GM19467 (cell line): Measurements from ENCODE around the gene ITGAD.
"Not testable (repeated sequence)": the region's sequence is repeated elsewhere in the genome, so short reads cannot be mapped to it uniquely, and the experiment has no call there.

Experiments used
- ATAC-seq: cut with Tn5 transposase; IDR thresholded peaks from one replicate; pipeline ENCODE4 v1.9.1; 2021; ENCODE audit warnings: mild to moderate bottlenecking, moderate library complexity; ENCODE audit not compliant: unreplicated experiment

The ITGAD gene

GRCh38 chr16:31402687-31403086, 9.6 kb downstream of the ITGAD start:
- ATAC-seq, result no peak

- ATAC-seq, result no peak
Measured at GRCh38 chr16:31403590-31404352, 10.6 kb downstream of the ITGAD start.

DNA sequence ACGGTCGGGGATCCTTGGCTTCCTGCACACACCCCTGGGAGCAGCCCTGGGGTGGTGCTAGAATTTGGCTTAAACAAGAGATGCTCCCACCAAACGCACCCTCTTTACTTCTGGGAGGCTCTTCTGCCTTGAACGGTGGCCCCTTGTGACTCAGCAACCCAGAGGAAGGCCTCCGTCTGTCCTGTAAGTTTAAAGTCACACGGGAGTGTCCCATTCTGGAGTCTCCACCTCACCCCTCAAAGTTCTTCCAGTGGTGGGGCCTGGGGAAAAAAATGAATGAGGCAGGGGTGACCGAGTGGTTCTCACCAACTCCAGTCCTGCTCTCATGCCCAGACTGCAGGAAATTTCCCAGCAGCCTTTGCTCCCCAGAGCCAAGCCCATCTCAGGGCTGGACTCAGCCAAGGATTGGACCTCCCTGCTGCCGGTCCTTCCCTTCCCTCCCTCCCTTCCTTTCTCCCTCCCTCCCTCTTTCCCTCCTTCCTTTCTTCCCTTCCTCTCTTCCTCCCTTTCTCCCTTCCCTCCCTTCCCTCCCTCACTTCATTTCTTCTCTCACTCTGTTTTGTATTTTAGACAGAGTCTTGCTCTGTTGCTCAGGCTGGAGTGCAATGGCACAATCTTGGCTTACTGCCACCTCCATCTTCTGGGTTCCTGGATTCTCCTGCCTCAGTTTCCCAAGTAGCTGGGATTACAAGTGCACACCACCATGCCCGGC, 11.4 kb downstream of the ITGAD start:
- ATAC-seq, result no peak

DNA sequence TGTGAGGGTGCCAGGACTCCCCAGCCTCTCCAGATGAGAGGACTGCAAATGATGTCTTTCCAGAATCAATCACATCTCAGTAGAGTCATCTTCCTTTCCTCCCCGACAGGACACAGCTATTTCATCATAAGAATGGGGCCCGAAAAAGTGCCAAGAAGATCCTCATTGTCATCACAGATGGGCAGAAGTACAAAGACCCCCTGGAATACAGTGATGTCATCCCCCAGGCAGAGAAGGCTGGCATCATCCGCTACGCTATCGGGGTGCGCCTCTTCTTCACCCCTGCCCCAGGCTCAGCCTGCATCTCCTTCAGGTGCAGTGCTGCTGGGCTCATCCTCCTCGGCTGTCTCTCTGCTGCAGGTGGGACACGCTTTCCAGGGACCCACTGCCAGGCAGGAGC, 14.3 kb downstream of the ITGAD start:
- no peak for ATAC-seq

- no peak for ATAC-seq
Measured at GRCh38 chr16:31409433-31409832, 16.3 kb downstream of the ITGAD start.

DNA sequence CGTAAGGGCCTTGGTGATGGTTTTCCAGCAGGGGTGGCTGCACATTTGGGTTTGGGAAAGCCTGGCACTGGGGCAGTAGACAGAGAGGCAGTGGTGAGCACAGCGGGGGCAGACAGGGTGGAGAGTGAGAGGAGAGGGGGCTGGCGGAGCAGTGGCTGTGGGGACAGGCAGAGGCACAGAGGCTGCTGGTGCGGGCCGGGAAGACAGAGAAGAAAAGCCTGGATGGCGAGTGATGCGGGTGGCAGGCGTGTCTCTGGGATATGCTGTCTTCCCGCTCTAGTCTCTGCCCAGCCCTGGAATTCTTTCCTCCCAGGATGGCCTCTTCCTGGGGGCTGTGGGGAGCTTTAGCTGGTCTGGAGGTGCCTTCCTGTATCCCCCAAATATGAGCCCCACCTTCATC, 16.9 kb downstream of the ITGAD start:
- no peak for ATAC-seq

GRCh38 chr16:31411024-31411844, 18.1 kb downstream of the ITGAD start:
- ATAC-seq, result no peak

DNA sequence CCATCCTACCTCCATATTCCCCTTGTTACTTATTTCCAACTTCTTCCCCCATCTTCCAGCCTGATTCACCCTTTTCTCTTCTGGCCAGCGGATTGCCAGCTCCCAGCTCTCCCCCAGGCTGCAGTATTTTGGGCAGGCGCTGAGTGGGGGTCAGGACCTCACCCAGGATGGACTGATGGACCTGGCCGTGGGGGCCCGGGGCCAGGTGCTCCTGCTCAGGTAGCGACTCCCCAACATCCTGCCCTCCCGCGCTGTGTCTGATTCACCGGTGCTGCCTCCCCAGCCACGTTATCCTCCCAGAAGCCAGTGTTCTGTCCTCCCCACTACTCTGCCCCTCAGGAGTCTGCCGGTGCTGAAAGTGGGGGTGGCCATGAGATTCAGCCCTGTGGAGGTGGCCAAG, 19.6 kb downstream of the ITGAD start:
- no peak for ATAC-seq

GRCh38 chr16:31413381-31413780, 20.2 kb downstream of the ITGAD start:
- ATAC-seq, result no peak

DNA sequence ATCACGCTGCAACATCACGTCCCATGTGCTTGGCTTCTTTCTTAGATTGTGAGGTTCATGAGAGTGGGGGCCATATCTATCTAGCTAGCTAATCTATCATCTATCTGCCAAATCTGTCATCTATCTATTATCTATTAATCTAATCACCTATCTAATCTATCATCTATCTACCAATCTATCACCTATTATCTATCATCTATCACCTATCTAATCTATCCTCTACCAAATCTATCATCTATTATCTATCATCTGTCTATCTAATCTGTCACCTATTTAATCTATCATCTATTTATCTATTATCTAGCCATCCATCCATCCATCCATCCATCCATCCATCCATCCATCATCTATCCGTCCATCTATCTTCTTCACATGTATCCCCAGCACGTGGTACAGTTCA, 20.8 kb downstream of the ITGAD start:
- ATAC-seq, result no peak

DNA sequence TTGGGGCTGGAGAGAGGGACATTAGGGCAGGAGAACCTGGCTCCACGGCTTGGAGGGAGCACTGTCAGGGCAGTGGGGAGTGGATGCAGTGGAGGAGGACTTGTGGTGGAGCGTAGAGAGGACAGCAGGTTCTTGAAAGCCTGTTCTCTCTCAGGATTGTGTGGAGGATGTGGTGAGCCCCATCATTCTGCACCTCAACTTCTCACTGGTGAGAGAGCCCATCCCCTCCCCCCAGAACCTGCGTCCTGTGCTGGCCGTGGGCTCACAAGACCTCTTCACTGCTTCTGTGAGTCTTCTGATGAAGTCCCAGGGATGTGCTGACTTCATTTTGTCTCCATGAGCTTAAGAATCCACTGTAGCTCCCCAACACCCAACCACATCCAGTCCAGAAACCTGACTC, 21.6 kb downstream of the ITGAD start:
- ATAC-seq, result no peak

GRCh38 chr16:31416371-31416770, 23.2 kb downstream of the ITGAD start:
- no peak for ATAC-seq

- ATAC-seq, result not testable (repeated sequence)
Measured at GRCh38 chr16:31417036-31417435, 23.9 kb downstream of the ITGAD start.

DNA sequence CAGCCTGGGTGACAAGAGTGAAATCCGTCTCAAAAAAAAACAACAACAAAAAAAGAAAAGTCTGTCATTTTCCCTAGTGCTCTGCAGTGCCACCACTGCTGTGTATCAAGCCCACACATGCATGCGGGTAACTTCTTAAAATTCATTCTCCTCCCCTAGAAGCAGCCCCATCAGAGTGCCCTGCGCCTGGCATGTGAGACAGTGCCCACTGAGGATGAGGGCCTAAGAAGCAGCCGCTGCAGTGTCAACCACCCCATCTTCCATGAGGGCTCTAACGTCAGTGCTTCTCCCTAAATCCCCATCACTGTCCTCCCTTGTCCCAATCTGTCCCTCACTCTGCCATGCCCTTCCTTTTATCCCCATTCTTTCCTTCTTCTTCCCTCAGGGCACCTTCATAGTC, 24.8 kb downstream of the ITGAD start:
- ATAC-seq, result no peak

DNA sequence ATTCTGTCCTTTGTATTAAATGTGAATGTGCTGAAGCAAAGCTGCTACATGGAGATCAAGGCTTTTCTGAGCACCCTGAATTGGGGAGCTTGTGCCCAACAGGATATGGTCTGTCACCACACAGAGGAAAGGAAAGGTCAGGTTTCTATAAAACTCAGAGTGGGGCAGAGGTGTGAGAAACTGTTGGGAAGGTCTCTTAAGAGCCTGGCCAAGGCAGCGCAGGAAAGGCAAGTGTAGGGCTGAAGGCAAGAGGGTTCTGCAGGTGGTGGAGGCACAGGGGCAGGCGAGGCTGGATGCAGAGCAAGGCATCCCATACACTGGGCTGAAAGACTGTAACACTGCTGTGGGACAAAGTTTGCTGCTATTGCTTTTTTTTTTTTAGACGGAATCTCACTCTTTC, 26.9 kb downstream of the ITGAD start:
- no peak for ATAC-seq

DNA sequence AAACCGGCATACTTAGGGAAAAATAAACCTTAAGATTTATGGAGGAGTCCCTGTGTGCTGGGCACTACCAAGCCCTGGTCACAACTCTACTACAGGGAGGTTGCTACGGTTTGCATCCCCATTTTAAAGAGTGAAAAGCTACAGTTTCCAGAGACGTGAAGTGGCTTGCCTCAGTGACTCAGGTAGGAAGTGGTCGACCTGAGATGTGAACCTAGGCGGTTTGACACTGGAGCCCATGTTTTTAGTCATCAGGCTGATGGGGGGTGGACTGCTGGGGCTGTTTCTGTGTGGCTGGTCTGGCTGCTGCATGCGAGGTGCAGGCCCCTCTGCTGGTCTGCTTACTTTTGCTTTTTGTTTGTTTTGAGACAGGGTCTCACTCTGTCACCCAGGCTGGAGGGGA, 28.5 kb downstream of the ITGAD start:
- ATAC-seq, result no peak

DNA sequence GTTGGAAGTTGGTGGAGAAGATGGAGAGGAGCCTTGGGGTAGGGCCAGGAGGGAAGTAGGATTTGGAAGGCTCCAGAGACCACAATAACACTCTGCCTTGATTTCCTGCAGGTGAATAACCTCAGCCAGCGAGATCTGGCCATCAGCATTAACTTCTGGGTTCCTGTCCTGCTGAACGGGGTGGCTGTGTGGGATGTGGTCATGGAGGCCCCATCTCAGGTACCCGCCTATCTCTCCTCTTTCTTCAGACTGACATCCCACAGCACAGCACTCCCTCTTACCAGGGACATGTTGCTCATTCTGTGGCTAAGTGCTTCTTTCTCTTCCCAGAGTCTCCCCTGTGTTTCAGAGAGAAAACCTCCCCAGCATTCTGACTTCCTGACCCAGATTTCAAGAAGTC, 30.1 kb downstream of the ITGAD start:
- ATAC-seq, result no peak

GRCh38 chr16:31423801-31424200, 30.7 kb downstream of the ITGAD start:
- no peak for ATAC-seq

DNA sequence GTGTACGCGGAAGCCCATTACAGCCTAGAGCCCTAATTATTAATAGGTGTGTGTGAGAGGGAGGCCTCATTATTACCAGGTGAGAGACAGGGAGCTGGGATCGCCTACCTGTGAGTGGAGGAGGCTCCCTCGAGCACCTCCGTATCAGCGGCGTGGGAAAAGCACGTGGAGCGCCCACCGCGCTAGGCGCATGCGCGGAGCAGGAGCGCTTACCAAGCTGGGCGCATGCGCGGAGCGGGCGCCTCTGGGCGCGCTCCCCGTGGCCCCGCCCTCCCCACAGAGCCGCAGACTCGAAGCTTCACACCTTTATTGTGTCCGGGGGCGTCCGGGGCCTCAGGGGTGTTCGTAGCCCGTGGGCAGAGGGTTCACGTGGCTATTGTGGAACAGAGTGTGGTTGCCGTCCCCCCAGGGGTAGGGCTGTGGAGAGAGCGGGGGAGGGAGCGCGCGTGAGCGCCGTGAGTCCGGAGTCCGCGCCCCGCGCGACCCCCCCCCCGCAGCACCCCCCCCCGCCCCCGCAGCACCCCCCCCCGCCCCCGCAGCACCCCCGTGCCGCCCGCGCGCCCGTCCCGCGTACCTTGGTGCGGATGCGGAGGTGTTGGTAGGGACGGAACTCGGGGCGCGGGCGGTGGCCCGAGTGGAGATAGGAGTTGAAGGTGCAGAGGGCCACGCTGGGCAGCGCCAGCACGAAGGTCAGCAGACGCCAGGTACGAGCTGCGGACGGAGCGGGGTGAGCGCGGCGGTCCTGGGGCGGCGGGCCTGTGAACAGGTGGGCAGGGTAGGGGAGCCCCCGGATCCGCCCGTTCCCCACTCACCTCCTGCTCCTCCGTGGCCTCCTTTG, 34.5 kb downstream of the ITGAD start:
- ATAC-seq, result no peak

DNA sequence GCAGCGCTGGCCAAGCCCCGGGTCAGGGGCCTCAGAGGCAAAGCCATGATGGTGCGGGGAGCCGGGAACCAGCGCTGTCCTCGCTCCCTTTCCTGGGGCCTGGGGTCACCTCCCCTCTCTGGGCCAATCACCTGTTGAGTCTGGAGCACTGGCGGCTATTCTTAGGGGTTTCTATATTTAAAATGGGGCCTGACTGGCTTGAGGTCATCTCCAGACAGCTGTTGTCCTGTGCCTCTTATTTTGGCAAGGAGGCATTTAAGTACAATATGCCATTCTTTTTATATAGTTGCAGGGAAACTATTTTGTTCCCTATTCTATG, 35.1 kb downstream of the ITGAD start, which contains the start of gene COX6A2:
TSS of gene COX6A2 (minus strand) at position 82 of the 319 bp plus-strand sequence. CDS start at position 47, 35 bp downstream.
- ATAC-seq, result no peak
